NK-92 treated with Interleukin-12 subunit alpha and Interleukin-12 subunit beta, amount 100 ng/mL, for 24 hours (cell line): ENCODE results near the gene TXK.

ENCODE experiments used
- DNase-seq: peaks from one replicate; lab custom pipeline; 2025; lab: John Stamatoyannopoulos, UW

TXK gene

GRCh38 chr4:48103483-48104139 is 30.4 kb downstream of the TXK start:
- no peak for DNase-seq

GRCh38 chr4:48102303-48102702 is 31.7 kb downstream of the TXK start:
- DNase-seq = no peak

DNA sequence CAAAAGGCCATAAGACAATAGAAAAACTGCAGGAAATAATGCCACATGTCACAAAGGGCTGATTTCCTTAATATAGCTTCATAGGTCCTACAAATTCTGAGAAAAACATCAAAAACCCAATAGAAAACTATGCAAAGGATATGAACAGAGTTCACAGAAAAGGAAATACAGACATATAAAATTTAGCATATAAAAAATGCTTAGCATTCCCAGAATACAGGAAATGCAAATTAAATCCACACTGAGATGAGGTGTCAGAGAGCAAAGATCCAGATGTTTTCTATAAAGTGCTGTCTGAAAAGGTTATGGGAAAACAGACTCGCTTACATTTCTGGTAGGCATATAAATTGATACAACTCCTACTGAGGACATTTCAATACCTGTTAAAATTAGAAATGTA is 33.8 kb downstream of the TXK start:
- no peak for DNase-seq

GRCh38 chr4:48095441-48095840 is 38.6 kb downstream of the TXK start:
- DNase-seq = no peak

DNA sequence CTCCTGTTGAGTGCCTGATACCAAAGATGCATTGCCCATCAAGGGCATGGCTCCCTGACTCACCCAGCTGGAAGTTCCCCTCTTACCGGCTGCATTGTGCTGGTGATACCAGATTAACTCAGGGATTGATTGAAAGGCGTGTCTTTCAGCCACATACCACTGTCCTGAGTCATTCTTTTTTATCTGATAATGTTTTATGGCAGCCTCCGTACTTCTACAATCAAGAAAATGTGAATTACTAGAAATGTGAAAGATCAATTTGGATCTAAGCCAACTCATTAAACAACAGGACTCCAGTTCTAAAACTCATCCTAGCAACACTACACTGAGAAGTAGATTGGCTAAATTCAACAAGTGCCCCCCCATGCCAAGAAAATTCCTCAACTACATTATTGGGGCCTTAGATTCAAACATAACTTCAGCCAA is 40.0 kb downstream of the TXK start:
- DNase-seq = no peak

- no peak for DNase-seq
Observed at GRCh38 chr4:48090621-48091020, 43.4 kb downstream of the TXK start.

GRCh38 chr4:48085821-48086589 is 48.0 kb downstream of the TXK start:
- no peak for DNase-seq

GRCh38 chr4:48082956-48083355 is 51.1 kb downstream of the TXK start:
- DNase-seq = no peak

DNA sequence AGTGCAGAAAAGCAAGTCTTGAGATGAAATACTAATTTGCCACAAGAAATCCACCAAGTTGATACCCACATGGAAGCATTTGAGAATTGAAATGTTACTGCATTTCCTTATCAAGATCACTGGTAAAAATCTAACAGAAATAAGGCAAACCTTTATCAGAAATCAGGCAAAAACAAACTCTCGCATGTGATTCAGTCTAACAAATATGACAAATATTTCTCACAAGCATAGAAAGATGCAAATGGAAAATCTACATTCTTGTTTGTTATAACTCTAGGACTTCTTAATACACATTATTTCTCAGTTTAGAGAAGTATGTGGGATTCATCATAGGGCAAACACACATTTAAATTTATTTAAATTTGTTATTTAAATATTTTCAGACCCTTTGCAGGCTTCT is 52.9 kb downstream of the TXK start:
- DNase-seq = no peak

DNA sequence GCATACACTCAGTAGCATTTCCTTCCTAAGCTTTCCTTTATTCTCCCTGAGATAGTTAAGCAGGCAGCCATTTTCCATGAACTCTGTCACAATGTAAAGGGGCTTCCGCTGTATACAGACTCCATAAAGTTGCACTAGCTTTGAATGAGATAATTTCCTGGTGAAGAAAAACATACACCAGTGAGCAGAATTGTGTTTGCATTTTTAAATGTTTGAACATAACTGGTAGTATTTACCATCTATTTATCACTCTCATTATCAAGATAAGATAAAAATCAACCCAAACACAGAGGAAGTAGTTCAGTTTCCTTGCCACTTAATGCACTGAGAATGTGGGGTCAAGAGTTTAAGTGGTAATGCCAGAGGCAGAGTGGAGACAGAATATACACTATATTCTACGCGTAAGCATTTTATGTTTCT is 54.1 kb downstream of the TXK start:
- DNase-seq = no peak

- no peak for DNase-seq
Observed at GRCh38 chr4:48078862-48079655, 55.0 kb downstream of the TXK start.

DNA sequence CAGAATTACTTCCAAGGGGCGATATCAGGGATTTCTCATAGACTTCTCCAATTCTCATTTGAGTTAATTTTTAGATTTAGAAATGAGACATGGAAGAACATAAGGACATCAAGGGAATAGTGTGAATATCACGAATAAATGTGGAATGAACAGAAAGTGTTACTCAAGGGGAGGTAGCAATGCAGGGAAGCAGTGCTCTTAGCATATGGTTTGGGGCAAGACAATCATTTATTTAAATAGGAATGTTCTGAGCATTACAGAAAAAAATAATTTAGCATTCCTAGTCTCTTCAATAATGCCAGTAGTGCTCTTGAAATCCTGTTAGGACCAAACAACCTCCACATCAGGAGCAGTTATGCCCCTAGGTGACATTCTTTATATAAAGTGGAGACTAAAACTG is 55.6 kb downstream of the TXK start:
- no peak for DNase-seq

- no peak for DNase-seq
Observed at GRCh38 chr4:48074657-48075056, 59.4 kb downstream of the TXK start.

DNA sequence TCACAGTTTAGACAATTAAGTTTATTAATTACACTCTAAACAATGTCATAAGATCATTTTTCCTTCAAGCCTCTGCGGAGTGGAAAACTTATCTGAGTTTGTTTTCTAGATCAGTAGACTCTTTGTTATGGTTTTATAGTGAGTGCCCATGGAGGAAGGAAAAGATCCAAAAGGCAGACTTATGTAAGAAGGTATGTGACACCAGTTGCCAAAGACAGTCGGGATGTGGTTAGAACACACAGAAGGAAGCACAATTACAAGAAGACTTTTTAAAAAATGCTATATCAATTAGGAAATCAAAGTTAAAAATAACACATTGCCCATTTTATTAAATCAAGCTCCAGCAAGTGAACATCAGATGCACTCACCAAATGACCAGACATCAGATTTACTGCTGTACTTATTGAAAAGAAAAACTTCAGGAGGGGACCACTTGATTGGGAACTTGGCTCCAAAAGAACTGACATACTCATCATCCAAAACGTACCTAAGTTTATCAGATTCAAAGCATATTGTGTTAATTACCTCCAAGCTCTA is 60.4 kb downstream of the TXK start:
- no peak for DNase-seq

DNA sequence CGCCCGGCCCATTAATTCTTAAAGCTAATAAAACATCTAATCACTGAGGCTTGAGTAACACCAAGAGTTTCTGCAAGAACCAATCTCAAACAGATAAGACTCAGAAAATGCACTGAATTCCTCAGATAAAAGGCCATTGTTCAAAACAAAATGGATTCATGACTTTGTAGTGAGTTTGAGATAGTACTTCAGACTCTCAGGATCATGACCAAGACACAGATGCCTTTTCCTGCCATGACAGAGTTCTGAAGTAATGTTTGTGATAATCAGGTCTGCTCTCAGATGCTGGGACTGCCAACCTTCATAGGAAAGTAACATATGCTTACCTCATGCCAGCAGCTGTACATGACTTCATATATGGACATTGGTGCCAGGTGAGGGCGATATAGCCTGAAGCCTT is 62.9 kb downstream of the TXK start:
- no peak for DNase-seq

DNA sequence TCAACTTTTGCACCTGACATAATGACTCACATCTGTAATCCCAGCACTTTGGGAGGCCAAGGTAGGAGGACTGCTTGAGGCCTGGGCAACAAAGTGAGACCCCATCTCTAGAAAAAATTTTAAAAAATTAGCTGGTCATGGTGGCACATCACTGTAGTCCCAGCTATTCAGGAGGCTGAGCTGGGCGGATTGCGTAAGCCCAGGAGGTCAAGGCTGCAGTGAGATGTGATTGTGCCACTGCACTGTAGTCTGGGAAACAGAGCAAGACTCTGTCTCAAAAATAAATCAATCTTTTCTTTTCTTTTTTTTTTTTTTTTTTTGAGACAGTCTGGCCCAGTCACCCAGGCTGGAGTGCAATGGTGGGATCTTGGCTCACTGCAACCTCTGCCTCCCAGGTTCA is 65.0 kb downstream of the TXK start:
- DNase-seq = no peak

GRCh38 chr4:48068182-48068581 is 65.9 kb downstream of the TXK start:
- no peak for DNase-seq

- no peak for DNase-seq
Observed at GRCh38 chr4:48067536-48067935, 66.5 kb downstream of the TXK start.

GRCh38 chr4:48065587-48066052 is 68.4 kb downstream of the TXK start:
- no peak for DNase-seq

DNA sequence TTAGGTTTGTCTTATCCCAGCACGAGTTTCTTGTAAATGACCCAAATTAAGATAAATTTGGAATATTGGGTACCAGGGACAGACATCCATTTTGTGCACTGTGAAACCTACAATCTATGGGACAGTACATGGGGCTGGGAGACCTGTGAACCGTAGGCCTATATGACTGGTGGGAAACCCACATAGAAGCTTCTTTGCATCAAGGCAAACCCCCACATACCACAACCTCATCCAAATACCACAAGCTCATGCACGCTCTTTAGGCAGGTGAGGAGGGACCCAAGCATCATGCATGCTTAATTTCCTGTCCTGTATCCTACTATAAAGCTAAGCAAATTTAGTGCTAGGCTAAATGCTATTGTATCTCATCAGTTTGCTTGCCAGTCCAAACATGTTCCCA is 69.7 kb downstream of the TXK start:
- DNase-seq = no peak

- no peak for DNase-seq
Observed at GRCh38 chr4:48058617-48059530, 75.2 kb downstream of the TXK start.
